ENCODE data around the gene CASKIN2.

DNA sequence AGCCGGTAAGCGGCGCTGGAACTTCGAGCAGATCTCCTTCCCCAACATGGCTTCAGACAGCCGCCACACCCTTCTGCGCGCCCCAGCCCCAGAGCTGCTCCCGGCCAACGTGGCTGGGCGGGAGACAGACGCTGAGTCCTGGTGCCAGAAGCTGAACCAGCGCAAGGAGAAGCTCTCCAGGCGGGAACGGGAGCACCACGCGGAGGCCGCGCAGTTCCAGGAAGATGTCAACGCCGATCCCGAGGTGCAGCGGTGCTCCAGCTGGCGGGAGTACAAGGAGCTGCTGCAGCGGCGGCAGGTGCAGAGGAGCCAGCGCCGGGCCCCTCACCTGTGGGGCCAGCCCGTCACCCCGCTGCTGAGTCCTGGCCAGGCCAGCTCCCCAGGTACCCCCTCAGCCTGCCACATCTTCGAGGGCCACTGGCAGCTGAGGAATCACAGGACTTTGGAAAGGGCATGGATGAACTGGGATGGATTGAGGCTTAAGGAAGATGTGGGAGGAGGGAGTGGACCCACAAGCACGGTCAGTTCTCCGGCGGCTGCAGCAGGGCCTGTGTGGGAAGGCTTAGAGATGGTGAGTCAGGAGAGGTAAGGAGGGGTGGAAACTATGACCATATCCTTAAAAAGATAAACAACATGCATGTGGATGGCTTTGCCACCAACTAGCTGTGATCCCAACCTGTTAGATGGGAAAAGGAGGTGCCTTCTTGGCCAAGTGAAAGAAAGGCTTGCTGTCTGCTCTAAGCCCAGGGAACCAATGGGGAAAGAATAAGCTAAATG, 6.8 kb upstream of the CASKIN2 start:
- TF ChIP-seq POLR2A (IDR thresholded peaks at IDR 0.05; ENCODE audit: low read depth, low read length) (no peak), POLR2AphosphoS5 (IDR thresholded peaks at IDR 0.05; ENCODE audit: low read depth, low read length) (no peak), TAF1 (IDR thresholded peaks at IDR 0.05; ENCODE audit: low read depth, low read length) (no peak), SPI1 (IDR thresholded peaks at IDR 0.05; ENCODE audit: low read depth, low read length) (no peak), PAX5 (IDR thresholded peaks at IDR 0.05; ENCODE audit: insufficient read depth, low read length, severe bottlenecking) (no peak)

Data from GM12891 (cell line).